ENCODE data around the gene NEURL1B.

- TF ChIP-seq POLR2A (IDR thresholded peaks at IDR 0.05; ENCODE audit: low read length) (no peak), CHD4 (IDR thresholded peaks at IDR 0.05; ENCODE audit: borderline replicate concordance) (no peak), CTCF (IDR thresholded peaks at IDR 0.05) (no peak), CBX8 (IDR thresholded peaks at IDR 0.05) (no peak)
These were observed 17.3 kb downstream of the NEURL1B start for GRCh38 chr5:172658391-172658790.

Data from A549 (cell line).